Naive thymus-derived CD4-positive, alpha-beta T cell (primary cell): ENCODE data around the gene PDIA4. TPM values are rescaled to one million over a fixed set of nuclear protein-coding genes. Genes with fewer than 3 reads are reported as not detected.
A peak's percentile ranks its signal among the peaks of the same experiment; 100 is the strongest.

ENCODE experiments used
- ATAC-seq: fragments of 150-1000 bp; cut with Tn5 transposase; 2 replicates; pipeline ENCODE4 v1.10.0; 2021; ENCODE audit warnings: mild to moderate bottlenecking, moderate library complexity
- CTCF ChIA-PET: fragments of 350-600 bp; sonication (Branson Sonifier 250); formaldehyde crosslinking; loops from one replicate; lab custom pipeline; 2021; ENCODE audit warnings: antibody characterized with exemption; lab: Charles Lee
- POLR2A ChIA-PET: fragments of 350-600 bp; sonication (Branson Sonifier 250); formaldehyde crosslinking; loops from one replicate; lab custom pipeline; 2021; ENCODE audit warnings: antibody characterized with exemption, inconsistent platforms; lab: Charles Lee
- DNase-seq, 9 donors: peaks; one replicate each; pipeline versions ENCODE4 v3.0.0 to v3.0.0-alpha.2; 2020 to 2022; ENCODE audit warnings: mixed read lengths in 1 of 9
- H3K27ac ChIP-seq: one replicate; pipeline ENCODE4 v1.7.0; 2013; ENCODE audit warnings: mild to moderate bottlenecking, low read depth, low read length, moderate library complexity
- H3K27me3 ChIP-seq, 2 donors: one replicate each; pipeline ENCODE4 v1.7.0; 2013; ENCODE audit warnings: low read length in 2 of 2, mild to moderate bottlenecking in 2 of 2, moderate library complexity in 2 of 2; ENCODE audit not compliant: control insufficient read depth in 2 of 2, insufficient read depth in 2 of 2
- H3K36me3 ChIP-seq, 3 experiments: 1 replicate in 2 of 3; 2 replicates in 1 of 3; pipeline ENCODE4 v1.7.0; 2013; ENCODE audit warnings: low read length in 3 of 3, mild to moderate bottlenecking in 3 of 3, moderate library complexity in 1 of 3; ENCODE audit not compliant: insufficient read depth in 3 of 3, control insufficient read depth in 2 of 3
- H3K4me1 ChIP-seq, 2 donors: one replicate each; pipeline ENCODE4 v1.7.0; 2013; ENCODE audit warnings: low read length in 2 of 2, mild to moderate bottlenecking in 2 of 2, moderate library complexity in 1 of 2; ENCODE audit not compliant: control insufficient read depth in 2 of 2, insufficient read depth in 2 of 2
- H3K4me3 ChIP-seq: 2 replicates; pipeline ENCODE4 v1.7.0; 2013; ENCODE audit warnings: mild to moderate bottlenecking, low read length
- H3K9me3 ChIP-seq, 3 experiments: 1 replicate in 2 of 3; 2 replicates in 1 of 3; pipeline ENCODE4 v1.7.0; 2013; ENCODE audit warnings: low read length in 3 of 3; ENCODE audit not compliant: control insufficient read depth in 2 of 3
- H3K27ac Mint-ChIP-seq, 9 donors: one replicate each; pipeline ENCODE4 v1.8.0; 2020 to 2022; ENCODE audit warnings: mixed read lengths in 9 of 9, mild to moderate bottlenecking in 8 of 9, moderate library complexity in 5 of 9, inconsistent platforms in 2 of 9
- H3K27me3 Mint-ChIP-seq, 5 donors: one replicate each; pipeline ENCODE4 v1.8.0; 2021 to 2022; ENCODE audit warnings: mixed read lengths in 5 of 5, mild to moderate bottlenecking in 1 of 5
- H3K36me3 Mint-ChIP-seq, 5 donors: one replicate each; pipeline ENCODE4 v1.8.0; 2020 to 2022; ENCODE audit warnings: mixed read lengths in 5 of 5, mild to moderate bottlenecking in 3 of 5, inconsistent platforms in 1 of 5
- H3K4me1 Mint-ChIP-seq, 7 donors: one replicate each; pipeline ENCODE4 v1.8.0; 2020 to 2022; ENCODE audit warnings: mixed read lengths in 7 of 7, mild to moderate bottlenecking in 3 of 7, inconsistent platforms in 1 of 7
- H3K4me3 Mint-ChIP-seq, 10 donors: one replicate each; pipeline ENCODE4 v1.8.0; 2020 to 2022; ENCODE audit warnings: mild to moderate bottlenecking in 10 of 10, mixed read lengths in 10 of 10, moderate library complexity in 6 of 10, inconsistent platforms in 2 of 10
- H3K9me3 Mint-ChIP-seq, 11 donors: one replicate each; pipeline ENCODE4 v1.8.0; 2020 to 2022; ENCODE audit warnings: mixed read lengths in 11 of 11, mild to moderate bottlenecking in 4 of 11, inconsistent platforms in 1 of 11, moderate library complexity in 1 of 11
- intact Hi-C, 2 donors: fragments of 100-400 bp; cut with micrococcal nuclease; formaldehyde crosslinking; loops; one replicate each; pipeline ENCODE4 v1.15.1; 2023
- polyA plus RNA-seq, 2 donors: library from polyadenylated mRNA; unstranded; fragments of 300-500 nt; fragmentation: Illumina TruSeq; gene quantifications; one replicate each; pipeline ENCODE4 v1.2.3, GENCODE V29; 2021
- total RNA-seq, 6 experiments: library from RNA in 5 of 6; stranded (reverse) in 5 of 6; gene quantifications; 1 replicate in 5 of 6; 2 replicates in 1 of 6; pipeline ENCODE4 v1.2.3 and lab custom pipeline; 2021 to 2026

PDIA4 gene
- 100 to 1,000 TPM in 1 of 5 experiments, 10 to 100 TPM in 4; 38.2 to 157 (median 73.7) TPM for total RNA-seq
- 100 to 1,000 TPM in 1 of 2 donors, 10 to 100 TPM in 1; 83.2 to 112 TPM for polyA plus RNA-seq
- 67.7 reads per million, percentile 77 among the genes with 10 or more reads in this experiment for total RNA-seq (lab: John Stamatoyannopoulos, UW)

DNA sequence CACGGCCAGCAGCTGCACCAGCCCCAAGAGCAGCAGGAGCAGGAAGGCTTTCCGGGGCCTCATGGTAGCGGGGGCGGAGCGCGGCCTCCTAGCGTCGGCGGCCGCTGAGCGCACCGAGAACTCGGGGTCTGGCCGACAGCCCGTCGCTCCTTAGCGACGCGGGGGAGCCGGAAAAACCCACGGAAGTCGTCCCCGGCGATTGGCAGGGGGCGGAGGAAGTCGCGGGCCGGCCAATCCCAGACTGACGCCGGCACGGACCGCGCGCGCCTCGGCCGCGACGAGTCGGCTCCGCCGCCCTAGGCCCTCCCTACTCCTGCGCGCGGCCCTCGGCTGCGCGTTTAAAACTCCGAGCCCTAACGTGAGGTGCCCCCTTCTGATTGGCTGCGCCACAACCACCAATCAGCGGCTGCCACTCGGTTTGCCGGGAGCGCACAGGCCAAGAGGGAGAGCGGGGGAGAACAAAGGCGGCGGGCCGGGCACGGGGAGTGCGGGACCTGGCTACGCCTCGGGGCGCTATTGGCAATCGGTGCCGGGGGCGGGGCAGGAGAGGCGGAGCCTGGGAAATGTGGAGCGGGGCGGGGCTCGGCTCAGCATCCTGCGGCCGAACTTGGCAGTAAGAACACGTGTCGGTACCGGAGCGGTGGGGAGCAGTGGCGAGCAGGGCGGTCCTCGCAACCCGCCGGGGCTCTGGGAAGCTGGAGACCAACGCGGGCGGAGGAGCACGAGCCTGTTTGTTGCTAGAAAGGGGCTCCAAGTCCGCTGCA is at the start of gene PDIA4:
Gene PDIA4 (minus strand): TSS at position 160 of the 764 bp plus-strand sequence. CDS start 97 bp downstream, at position 63.
- DNase-seq (peak; percentile 97 to 100 (median 99)), ATAC-seq (peak; percentile 92)
- H3K36me3 Mint-ChIP-seq, result peaks cover 0 to 15% (median 0%) of the 10 kb centered on the region in 5 donors
- ChIA-PET POLR2A (interaction anchor here (0.6 to 4.7 kb wide), 12 partner anchors 9 to 330 kb away, joined by 3 to 25 read pairs (median 4); partner anchors contain the start of gene CUL1), CTCF (interaction anchor here (0.7 to 2.9 kb wide), 6 partner anchors 9 to 266 kb away, joined by 3 to 10 read pairs (median 4); no protein-coding TSS in a partner anchor)
- peaks cover 27 to 48% (median 41%) of the 10 kb centered on the region in 7 donors for H3K4me1 Mint-ChIP-seq
- peaks cover 16 to 17% of the 10 kb centered on the region in 2 donors for H3K4me1 ChIP-seq
- H3K27ac ChIP-seq, result peak within 1 kb of the TSS; percentile 89
- H3K4me3 ChIP-seq, result peak within 1 kb of the TSS; percentile 65
- peaks cover 0 to 2% (median 0%) of the 10 kb centered on the region in 11 donors for H3K9me3 Mint-ChIP-seq
- no peaks in the 10 kb centered on the region for H3K36me3 ChIP-seq
- peaks cover 0 to 4% (median 0%) of the 10 kb centered on the region in 5 donors for H3K27me3 Mint-ChIP-seq
- peak within 1 kb of the TSS; percentile 82 to 95 (median 92) for H3K4me3 Mint-ChIP-seq
- intact Hi-C loops, result loop anchor here (1.0 to 10.0 kb wide), 23 partner anchors 23 to 845 kb away; partner anchors contain the start of genes CUL1 (in 2 of the 2), EZH2 (in 2 of the 2), ZNF398 (in 2 of the 2) and ZNF425 (in 2 of the 2)
- no peaks in the 10 kb centered on the region for H3K27me3 ChIP-seq
- H3K27ac Mint-ChIP-seq, result peak within 1 kb of the TSS; percentile 89 to 96 (median 93)
- no peaks in the 10 kb centered on the region for H3K9me3 ChIP-seq

GRCh38 chr7:149077594-149077993 is 49.3 kb upstream of the PDIA4 start:
- Histone ChIP-seq H3K27me3 (no peaks in the 10 kb centered on the region), H3K9me3 (no peaks in the 10 kb centered on the region), H3K36me3 (peaks cover 0 to 7% (median 4%) of the 10 kb centered on the region in 3 experiments), H3K4me3 (no peak overlapping the region), H3K27ac (no peak overlapping the region), H3K4me1 (no peaks in the 10 kb centered on the region)
- peaks cover 6 to 40% (median 24%) of the 10 kb centered on the region in 7 donors for H3K4me1 Mint-ChIP-seq
- H3K4me3 Mint-ChIP-seq, result no peak overlapping the region
- no peak for ATAC-seq
- H3K27ac Mint-ChIP-seq, result no peak overlapping the region
- CTCF ChIA-PET, result no interaction called here
- intact Hi-C loops, result no loop called here
- peaks cover 6 to 39% (median 23%) of the 10 kb centered on the region in 5 donors for H3K36me3 Mint-ChIP-seq
- no peaks in the 10 kb centered on the region for H3K27me3 Mint-ChIP-seq
- DNase-seq, result no peak
- no peaks in the 10 kb centered on the region for H3K9me3 Mint-ChIP-seq
- POLR2A ChIA-PET, result interaction anchor here (0.6 kb wide), 1 partner anchor 355 kb away, joined by 3 read pairs; no protein-coding TSS in a partner anchor

GRCh38 chr7:149075286-149075685 is 47.0 kb upstream of the PDIA4 start:
- Histone ChIP-seq H3K4me1 (no peaks in the 10 kb centered on the region), H3K9me3 (no peaks in the 10 kb centered on the region), H3K4me3 (no peak overlapping the region), H3K36me3 (peaks cover 0 to 30% (median 6%) of the 10 kb centered on the region in 3 experiments), H3K27ac (no peak overlapping the region), H3K27me3 (no peaks in the 10 kb centered on the region)
- H3K4me1 Mint-ChIP-seq, result peaks cover 6 to 31% (median 13%) of the 10 kb centered on the region in 7 donors
- peaks cover 6 to 48% (median 20%) of the 10 kb centered on the region in 5 donors for H3K36me3 Mint-ChIP-seq
- H3K9me3 Mint-ChIP-seq, result no peaks in the 10 kb centered on the region
- no peak for DNase-seq
- H3K4me3 Mint-ChIP-seq, result no peak overlapping the region
- POLR2A ChIA-PET, result interaction anchor here (1.0 kb wide), 1 partner anchor 16 kb away, joined by 3 read pairs; the partner anchor contains the start of gene ZNF786
- no peaks in the 10 kb centered on the region for H3K27me3 Mint-ChIP-seq
- intact Hi-C loops, result no loop called here
- CTCF ChIA-PET, result no interaction called here
- ATAC-seq, result no peak
- peak overlapping the region in 3 of 9 donors; percentile 17 to 53 (median 52) for H3K27ac Mint-ChIP-seq

DNA sequence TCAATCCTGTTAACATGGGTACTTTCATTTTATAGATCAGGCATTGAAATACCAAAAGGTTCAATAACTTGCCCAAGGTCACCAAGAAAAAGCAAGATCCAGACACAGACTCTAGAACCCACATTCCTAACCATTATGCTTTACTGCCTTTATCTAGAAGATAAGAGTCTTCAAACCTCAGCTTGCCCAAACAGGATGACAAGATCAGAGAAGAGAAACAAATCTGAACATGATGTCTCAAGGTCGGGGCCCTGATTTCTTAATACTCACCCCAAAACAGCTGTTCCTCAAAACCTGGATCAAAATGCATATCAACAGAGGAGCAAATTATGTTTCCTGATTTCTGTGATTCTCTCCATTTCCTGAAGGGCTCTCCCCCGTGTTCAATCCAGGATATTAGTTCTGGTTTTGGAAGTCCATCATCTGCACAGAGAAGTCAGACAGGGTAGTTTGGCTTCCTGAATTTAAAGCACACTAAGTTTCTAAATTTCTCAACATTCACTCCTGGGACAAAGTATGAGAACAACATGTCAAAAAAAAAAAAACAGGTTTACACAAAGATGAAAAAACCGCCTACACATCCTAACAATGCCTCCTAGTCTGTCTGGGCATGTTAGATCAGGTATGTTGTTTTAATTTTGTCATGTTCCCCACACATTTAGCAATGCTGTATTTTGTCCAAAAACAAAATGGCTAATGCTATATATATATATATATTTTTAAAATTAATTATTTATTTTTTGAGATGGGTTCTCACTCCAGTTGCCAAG is 46.0 kb upstream of the PDIA4 start:
- H3K9me3 ChIP-seq, result no peaks in the 10 kb centered on the region
- H3K27me3 ChIP-seq, result no peaks in the 10 kb centered on the region
- CTCF ChIA-PET, result no interaction called here
- H3K4me3 ChIP-seq, result no peak overlapping the region
- peak overlapping the region; percentile 28 for H3K27ac ChIP-seq
- H3K9me3 Mint-ChIP-seq, result no peaks in the 10 kb centered on the region
- H3K4me1 Mint-ChIP-seq, result peaks cover 5 to 29% (median 12%) of the 10 kb centered on the region in 7 donors
- intact Hi-C loops, result no loop called here
- no peaks in the 10 kb centered on the region for H3K4me1 ChIP-seq
- H3K27me3 Mint-ChIP-seq, result no peaks in the 10 kb centered on the region
- DNase-seq (no peak), ATAC-seq (no peak)
- no peak overlapping the region for H3K4me3 Mint-ChIP-seq
- H3K36me3 Mint-ChIP-seq, result peaks cover 6 to 45% (median 17%) of the 10 kb centered on the region in 5 donors
- POLR2A ChIA-PET, result interaction anchor here (1.0 kb wide), 1 partner anchor 17 kb away, joined by 3 read pairs; the partner anchor contains the start of gene ZNF786
- peak overlapping the region in 8 of 9 donors; percentile 38 to 76 (median 66) for H3K27ac Mint-ChIP-seq
- peaks cover 0 to 34% (median 6%) of the 10 kb centered on the region in 3 experiments for H3K36me3 ChIP-seq

DNA sequence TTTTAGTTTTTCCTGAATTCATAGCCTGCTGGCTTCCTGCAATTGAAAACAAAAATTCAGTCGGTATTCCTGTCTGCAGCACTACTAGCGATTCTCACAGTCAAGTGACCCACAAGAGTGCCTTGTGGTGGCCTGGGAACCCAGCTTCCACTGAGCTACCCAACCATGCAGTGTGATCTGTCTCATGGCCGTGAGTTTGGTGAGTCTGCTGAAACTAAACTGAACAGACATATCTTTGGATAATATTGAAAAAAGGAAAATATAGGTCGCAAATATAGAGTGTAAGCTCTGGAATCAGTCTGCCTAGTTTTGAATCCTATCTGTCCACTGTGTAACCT is 44.1 kb upstream of the PDIA4 start:
- Mint-ChIP-seq H3K4me3 (peak overlapping the region in 3 of 10 donors; percentile 8 to 50 (median 16)), H3K36me3 (peaks cover 6 to 41% (median 15%) of the 10 kb centered on the region in 5 donors), H3K27ac (peak overlapping the region in 4 of 9 donors; percentile 21 to 81 (median 69)), H3K9me3 (no peaks in the 10 kb centered on the region), H3K4me1 (peaks cover 8 to 34% (median 17%) of the 10 kb centered on the region in 7 donors), H3K27me3 (no peaks in the 10 kb centered on the region)
- ATAC-seq (no peak), DNase-seq (no peak)
- Histone ChIP-seq H3K36me3 (peaks cover 0 to 41% (median 6%) of the 10 kb centered on the region in 3 experiments), H3K27ac (peak overlapping the region; percentile 58), H3K9me3 (no peaks in the 10 kb centered on the region), H3K4me1 (no peaks in the 10 kb centered on the region), H3K27me3 (no peaks in the 10 kb centered on the region), H3K4me3 (no peak overlapping the region)
- ChIA-PET CTCF (interaction anchor here (0.6 kb wide), 1 partner anchor 149 kb away, joined by 3 read pairs; no protein-coding TSS in a partner anchor), POLR2A (interaction anchor here (1.0 kb wide), 1 partner anchor 17 kb away, joined by 3 read pairs; no protein-coding TSS in a partner anchor)
- intact Hi-C loops, result no loop called here
